Breast epithelium (tissue), 3 donors: ENCODE data around the gene ZNF454.

ENCODE experiments used
- POLR2A ChIP-seq: fragments of 450-650 bp; IDR thresholded peaks from one replicate; pipeline ENCODE4 v1.6.1; 2016; ENCODE audit warnings: antibody characterized with exemption, mild to moderate bottlenecking, moderate library complexity
- POLR2AphosphoS5 ChIP-seq, 3 donors: sonication (generic); formaldehyde crosslinking; IDR thresholded peaks; one replicate each; pipeline ENCODE4 v1.6.1; 2017; ENCODE audit warnings: antibody characterized with exemption in 3 of 3

GRCh38 chr5:178991190-178992145, 50.5 kb downstream of the ZNF454 start:
- no peak for TF ChIP-seq POLR2AphosphoS5 (IDR thresholded peaks at IDR 0.05)
- no peak for TF ChIP-seq POLR2A
